K562 (cell line): ENCODE results near the gene DHRS11. TPM values are rescaled to one million over a fixed set of nuclear protein-coding genes. Genes with fewer than 3 reads are reported as not detected.
A peak's percentile ranks its signal among the peaks of the same experiment; 100 is the strongest.

ENCODE experiments used
- ATAC-seq: fragments of 200-7000 bp; cut with Tn5 transposase; 3 replicates; pipeline ENCODE4 v1.9.1; 2020; ENCODE audit warnings: moderate library complexity
- BruUV-seq: library from RNA; stranded (reverse); fragments of 400-500 nt; replicated peaks from 2 replicates; lab custom pipeline; 2021; lab: Mats Ljungman, UMichigan
- CTCF ChIA-PET: fragments of 300-600 bp; formaldehyde crosslinking; extraction: SDS; loops from one replicate; lab custom pipeline; 2021; ENCODE audit warnings: low intra/inter-chr PET ratio; lab: Yijun Ruan, JAX
- POLR2A ChIA-PET: fragments of 300-600, 350-650 bp; sonication (Branson Sonifier 250); formaldehyde crosslinking; extraction: SDS; loops from one replicate; lab custom pipeline; 2021; ENCODE audit warnings: antibody characterized with exemption, inconsistent platforms; lab: Yijun Ruan, JAX
- DNase-seq, 4 experiments: peaks; one replicate each; pipeline versions ENCODE4 v3.0.0 to v3.0.0-alpha.2; 2011 to 2018; ENCODE audit warnings: low spot score in 3 of 4, mixed read lengths in 3 of 4; ENCODE audit errors: extremely low read depth in 1 of 4
- FAIRE-seq: peaks from 2 replicates; lab custom pipeline; 2011; peaks lifted over from hg19 to GRCh38; lab: Jason Lieb, UNC
- H2AFZ ChIP-seq: 2 replicates; pipeline ENCODE4 v1.6.0; 2011; ENCODE audit warnings: low read depth, low read length, control low read depth, inconsistent platforms
- H3K27ac ChIP-seq: fragments of 200-600 bp; 3 replicates; pipeline ENCODE4 v1.8.0; 2011; ENCODE audit warnings: low read depth, mild to moderate bottlenecking, control low read depth, inconsistent platforms, low read length, moderate library complexity, mixed read lengths; ENCODE audit errors: extremely low read depth
- H3K27me3 ChIP-seq, 2 experiments: fragments of 300-600 bp in 1 of 2; 2 replicates in 1 of 2; 3 replicates in 1 of 2; pipeline versions ENCODE4 v1.6.0 to v1.8.0; 2011; ENCODE audit warnings: inconsistent platforms in 2 of 2, low read length in 2 of 2, mild to moderate bottlenecking in 1 of 2, mixed read lengths in 1 of 2, moderate library complexity in 1 of 2; ENCODE audit not compliant: control insufficient read depth in 2 of 2, insufficient read depth in 2 of 2
- H3K36me3 ChIP-seq: fragments of 300-600 bp; 3 replicates; pipeline ENCODE4 v1.8.0; 2011; ENCODE audit warnings: mild to moderate bottlenecking, low read length, inconsistent platforms; ENCODE audit not compliant: control insufficient read depth, insufficient read depth
- H3K4me1 ChIP-seq, 2 experiments: fragments of 200-600 bp in 1 of 2; replicated peaks in 1 of 2; 2 replicates in 1 of 2; 3 replicates in 1 of 2; pipeline versions ENCODE4 v1.5.1 to v1.8.0; 2011; ENCODE audit warnings: inconsistent platforms in 2 of 2, low read length in 2 of 2, mild to moderate bottlenecking in 1 of 2, mixed read lengths in 1 of 2, moderate library complexity in 1 of 2; ENCODE audit not compliant: control insufficient read depth in 2 of 2, insufficient read depth in 2 of 2
- H3K4me2 ChIP-seq: 2 replicates; pipeline ENCODE4 v1.6.1; 2011; ENCODE audit warnings: low read length, control low read depth, inconsistent platforms, mixed read lengths; ENCODE audit not compliant: insufficient read depth
- H3K4me3 ChIP-seq: fragments of 200-600 bp; sonication (generic), shearing (Covaris generic); 2 replicates; pipeline ENCODE4 v1.5.1; 2016; ENCODE audit warnings: control low read depth, inconsistent platforms
- H3K79me2 ChIP-seq: fragments of 200-600 bp; 3 replicates; pipeline ENCODE4 v1.8.0; 2011; ENCODE audit warnings: low read length, inconsistent platforms; ENCODE audit not compliant: control insufficient read depth, insufficient read depth
- H3K9ac ChIP-seq, 2 experiments: 2 replicates each; pipeline versions ENCODE4 v1.6.0 to v1.6.1; 2011; ENCODE audit warnings: low read depth in 2 of 2, low read length in 2 of 2, control low read depth in 1 of 2, inconsistent platforms in 1 of 2, mild to moderate bottlenecking in 1 of 2, mixed read lengths in 1 of 2; ENCODE audit not compliant: insufficient read depth in 1 of 2
- H3K9me1 ChIP-seq: one replicate; pipeline ENCODE4 v1.6.0; 2011; ENCODE audit warnings: inconsistent platforms, mild to moderate bottlenecking, low read length, moderate library complexity; ENCODE audit not compliant: control insufficient read depth, insufficient read depth
- H3K9me3 ChIP-seq: replicated peaks from 2 replicates; pipeline ENCODE4 v1.5.1; 2011; ENCODE audit warnings: low read depth, low read length, inconsistent platforms; ENCODE audit not compliant: control insufficient read depth, insufficient read depth
- H4K20me1 ChIP-seq: replicated peaks from 2 replicates; pipeline ENCODE4 v1.6.1; 2011; ENCODE audit warnings: low read length, inconsistent platforms, mixed read lengths; ENCODE audit not compliant: control insufficient read depth, insufficient read depth
- C11orf30 ChIP-seq: fragments of 450-650 bp; IDR thresholded peaks from 2 replicates; pipeline ENCODE4 v1.6.1; 2016; ENCODE audit warnings: low read depth, mild to moderate bottlenecking
- E2F6 ChIP-seq, 2 experiments: IDR thresholded peaks; 2 replicates each; pipeline ENCODE4 v1.6.1; 2011; ENCODE audit warnings: borderline replicate concordance in 1 of 2, control low read depth in 1 of 2, low read depth in 1 of 2, low read length in 1 of 2, mild to moderate bottlenecking in 1 of 2, mixed read lengths in 1 of 2, moderate library complexity in 1 of 2; ENCODE audit not compliant: insufficient read depth in 1 of 2, insufficient read length in 1 of 2, poor library complexity in 1 of 2, severe bottlenecking in 1 of 2; ENCODE audit errors: extremely low read depth in 1 of 2
- FOXP4 ChIP-seq: sonication (generic); formaldehyde crosslinking; IDR thresholded peaks from 2 replicates; pipeline ENCODE4 v1.8.0; 2022; ENCODE audit warnings: mild to moderate bottlenecking, missing genetic modification reagents, borderline replicate concordance
- HLTF ChIP-seq: fragments of 450-650 bp; IDR thresholded peaks from 2 replicates; pipeline ENCODE4 v1.6.1; 2016
- MBD2 ChIP-seq: sonication (generic); IDR thresholded peaks from 2 replicates; pipeline ENCODE4 v1.6.1; 2016; ENCODE audit warnings: low read depth, borderline replicate concordance
- PRDM10 ChIP-seq: fragments of 450-650 bp; IDR thresholded peaks from 2 replicates; pipeline ENCODE4 v1.6.1; 2018; ENCODE audit not compliant: partially characterized antibody
- PRMT5 ChIP-seq: sonication (generic); formaldehyde crosslinking; IDR thresholded peaks from 2 replicates; pipeline ENCODE4 v1.5.0; 2020; ENCODE audit warnings: missing genetic modification reagents
- PTTG1 ChIP-seq: fragments of 450-650 bp; IDR thresholded peaks from 2 replicates; pipeline ENCODE4 v1.6.1; 2016; ENCODE audit warnings: low read depth, mild to moderate bottlenecking, missing genetic modification characterization, missing compliant biosample characterization
- RCOR1 ChIP-seq, 2 experiments: IDR thresholded peaks; 2 replicates each; pipeline ENCODE4 v1.6.1; 2012; ENCODE audit warnings: low read depth in 2 of 2, low read length in 2 of 2, borderline replicate concordance in 1 of 2, improper control_type of control experiment in 1 of 2
- ZBTB1 ChIP-seq: sonication (generic); formaldehyde crosslinking; IDR thresholded peaks from 2 replicates; pipeline ENCODE4 v1.8.1; 2023; ENCODE audit warnings: missing genetic modification reagents, low read depth, mild to moderate bottlenecking, borderline replicate concordance
- ZNF277 ChIP-seq: fragments of 250-450 bp; sonication (Bioruptor Pico); IDR thresholded peaks from 2 replicates; pipeline ENCODE4 v1.8.0; 2022; ENCODE audit warnings: inconsistent platforms, mild to moderate bottlenecking, moderate library complexity, borderline replicate concordance
- ZNF561 ChIP-seq: fragments of 450-650 bp; formaldehyde crosslinking; conservative IDR thresholded peaks from 2 replicates; pipeline ENCODE4 v1.4.0; 2020; ENCODE audit warnings: mild to moderate bottlenecking, moderate library complexity
- ZNF785 ChIP-seq: fragments of 250-450 bp; sonication (Bioruptor Pico); IDR thresholded peaks from 2 replicates; pipeline ENCODE4 v1.4.0; 2020; ENCODE audit warnings: mild to moderate bottlenecking
- WGBS: fragments of 100-300 bp; shearing (Covaris generic); methylation state at CpG from one replicate; pipeline ENCODE4 v1.1.6; 2016; ENCODE audit warnings: low coverage, mixed read lengths; ENCODE audit not compliant: insufficient coverage; ENCODE audit errors: missing lambda C conversion rate; 5-methylcytosine and 5-hydroxymethylcytosine counted together
- in situ Hi-C: fragments of 300-500 bp; cut with MboI; formaldehyde crosslinking; loops from 4 replicates; pipeline ENCODE4 v1.15.0; 2018; ENCODE audit warnings: inconsistent platforms, mixed read lengths
- intact Hi-C: fragments of 100-400 bp; cut with micrococcal nuclease; formaldehyde crosslinking; loops from 2 replicates; pipeline ENCODE4 v1.14.2; 2022
- polyA plus RNA-seq, 8 experiments: library from polyadenylated mRNA; depleted of rRNA in 4 of 8; stranded (reverse) in 5 of 8; unstranded in 3 of 8; fragments of >200 nt; fragmentation: Nextera tagmentation in 2 of 8; fragmentation: Illumina TruSeq in 1 of 8; extraction: Ambion mirVana in 2 of 8; extraction: Trizol in 1 of 8; gene quantifications; 2 replicates each; pipeline versions ENCODE4 v1.2.1 to v1.2.3, GENCODE V29; 2011 to 2014; ENCODE audit warnings: inconsistent platforms in 1 of 8, missing spikeins in 1 of 8
- total RNA-seq, 7 experiments: library from RNA; depleted of rRNA in 6 of 7; stranded (reverse); fragments of >200 nt in 6 of 7; fragmentation: Illumina TruSeq in 2 of 7; extraction: Trizol in 2 of 7; gene quantifications; 2 replicates each; pipeline versions ENCODE4 v1.2.1 to v1.2.3, GENCODE V29; 2011 to 2021; ENCODE audit warnings: low replicate concordance in 1 of 7

Gene DHRS11
- total and polyA plus RNA-seq, 9 of the 15 experiments (the other 6 are each of a cell fraction or from before 2014, with no cell fraction given): 15.2 to 123 (median 59.8) TPM

GRCh38 chr17:36600465-36600864 is 8.8 kb downstream of the DHRS11 start:
- Histone ChIP-seq H3K9me1 (no peaks in the 10 kb centered on the region), H3K9ac (peak overlapping the region; percentile 91 to 95), H3K27me3 (no peaks in the 10 kb centered on the region), H3K9me3 (no peaks in the 10 kb centered on the region), H3K4me3 (peak overlapping the region; percentile 82), H3K4me1 (peaks cover 61 to 72% of the 10 kb centered on the region in 2 experiments), H4K20me1 (no peaks in the 10 kb centered on the region), H3K79me2 (peaks cover 87% of the 10 kb centered on the region), H2AFZ (peak overlapping the region; percentile 95; the same call in 1 of the 2 replicates), H3K27ac (peak overlapping the region; percentile 98), H3K4me2 (peak overlapping the region; percentile 99), H3K36me3 (peaks cover 61% of the 10 kb centered on the region)
- FAIRE-seq (no peak), ATAC-seq (peak; percentile 51), DNase-seq (peak in 2 of 4 experiments; percentile 76 to 87)
- in situ Hi-C loops (no loop called here), intact Hi-C loops (loop anchor here (2.0 kb wide), 2 partner anchors 56 to 66 kb away; partner anchors contain the start of genes GGNBP2, MYO19 and PIGW)
- BruUV-seq: no TSS peak
- ChIA-PET CTCF (interaction anchor here (0.6 kb wide), 1 partner anchor 612 kb away, joined by 3 read pairs; no protein-coding TSS in a partner anchor), POLR2A (interaction anchor here (1.5 to 3.7 kb wide), 3 partner anchors 8 to 16 kb away, joined by 4 to 32 read pairs (median 10); partner anchors contain the start of gene DHRS11)
- 0% methylated on average over 3 of the region's 3 CpGs for WGBS
- TF ChIP-seq PRDM10: no peak
- no peak for TF ChIP-seq ZNF277 (CRISPR knock-in tag)
- TF ChIP-seq ZNF561 (CRISPR knock-in tag): no peak
- no peak for TF ChIP-seq MBD2
- TF ChIP-seq PTTG1 (tag): no peak
- TF ChIP-seq HLTF: no peak
- no peak for TF ChIP-seq PRMT5 (CRISPR knock-in tag)
- TF ChIP-seq ZBTB1 (CRISPR knock-in tag): no peak
- TF ChIP-seq ZNF785: no peak
- no peak for TF ChIP-seq E2F6 (IDR thresholded peaks at IDR 0.05; ENCODE audit: borderline replicate concordance in 1 of 2, extremely low read depth in 1 of 2, insufficient read depth in 1 of 2, insufficient read length in 1 of 2, low read depth in 1 of 2, low read length in 1 of 2, poor library complexity in 1 of 2, severe bottlenecking in 1 of 2)
- TF ChIP-seq C11orf30: no peak
- TF ChIP-seq FOXP4: no peak
- TF ChIP-seq RCOR1 (IDR thresholded peaks at IDR 0.05; ENCODE audit: borderline replicate concordance in 1 of 2, low read depth in 2 of 2, low read length in 2 of 2): peak in 1 of 2 experiments; percentile 64; a peak in 2 of 4 replicates
